ENCODE measurements around the gene BMP6.

Gene BMP6

DNA sequence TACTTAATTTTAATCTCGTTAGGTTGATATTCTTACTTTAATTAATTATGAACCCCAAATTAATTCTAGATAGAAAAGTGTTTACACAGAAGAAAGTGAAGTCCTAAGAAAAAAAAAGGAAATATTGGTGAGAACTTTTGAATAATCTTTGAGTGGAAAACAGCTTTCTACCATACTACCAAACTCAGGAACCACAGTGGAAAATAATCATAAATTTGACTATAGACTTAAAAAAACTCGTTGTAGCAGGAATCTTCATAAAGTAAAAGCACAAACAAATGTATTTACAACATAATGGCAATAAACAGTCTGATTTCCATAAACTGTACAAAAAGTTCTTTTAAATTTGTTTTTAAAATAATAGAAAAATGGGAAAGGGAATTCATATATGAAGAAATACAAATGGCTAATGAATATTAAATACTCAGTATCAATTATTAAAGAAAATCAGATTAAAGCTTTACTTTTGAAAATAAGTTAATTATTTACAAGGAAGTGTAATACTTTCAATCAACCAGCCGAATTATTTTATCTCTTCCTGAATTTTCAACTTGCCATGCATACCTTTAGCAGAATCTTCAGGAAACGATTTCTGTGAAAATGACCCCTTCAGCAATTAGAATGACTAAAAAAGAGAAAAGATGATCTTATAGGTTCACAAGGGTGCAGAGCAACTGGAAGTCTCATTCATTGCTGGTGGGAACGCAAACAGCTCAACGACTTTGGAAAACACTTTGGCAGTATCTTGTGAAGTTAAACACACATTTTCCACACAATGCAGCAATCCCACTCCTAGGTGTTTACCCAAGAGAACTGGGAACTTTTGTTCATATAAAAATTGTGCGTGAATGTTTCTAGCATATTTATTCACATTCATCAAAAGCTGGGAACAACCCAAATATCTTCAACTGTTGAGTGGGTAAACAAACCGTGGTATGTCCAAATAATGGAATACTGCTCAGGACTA lies 38.5 kb upstream of the BMP6 start:
- DNase-seq (ENCODE audit: low read depth) = no peak
- TF ChIP-seq, protein P1, sequence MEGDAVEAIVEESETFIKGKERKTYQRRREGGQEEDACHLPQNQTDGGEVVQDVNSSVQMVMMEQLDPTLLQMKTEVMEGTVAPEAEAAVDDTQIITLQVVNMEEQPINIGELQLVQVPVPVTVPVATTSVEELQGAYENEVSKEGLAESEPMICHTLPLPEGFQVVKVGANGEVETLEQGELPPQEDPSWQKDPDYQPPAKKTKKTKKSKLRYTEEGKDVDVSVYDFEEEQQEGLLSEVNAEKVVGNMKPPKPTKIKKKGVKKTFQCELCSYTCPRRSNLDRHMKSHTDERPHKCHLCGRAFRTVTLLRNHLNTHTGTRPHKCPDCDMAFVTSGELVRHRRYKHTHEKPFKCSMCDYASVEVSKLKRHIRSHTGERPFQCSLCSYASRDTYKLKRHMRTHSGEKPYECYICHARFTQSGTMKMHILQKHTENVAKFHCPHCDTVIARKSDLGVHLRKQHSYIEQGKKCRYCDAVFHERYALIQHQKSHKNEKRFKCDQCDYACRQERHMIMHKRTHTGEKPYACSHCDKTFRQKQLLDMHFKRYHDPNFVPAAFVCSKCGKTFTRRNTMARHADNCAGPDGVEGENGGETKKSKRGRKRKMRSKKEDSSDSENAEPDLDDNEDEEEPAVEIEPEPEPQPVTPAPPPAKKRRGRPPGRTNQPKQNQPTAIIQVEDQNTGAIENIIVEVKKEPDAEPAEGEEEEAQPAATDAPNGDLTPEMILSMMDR (IDR thresholded peaks at IDR 0.05; ENCODE audit: low read length, missing control alignments) = no peak

DNA sequence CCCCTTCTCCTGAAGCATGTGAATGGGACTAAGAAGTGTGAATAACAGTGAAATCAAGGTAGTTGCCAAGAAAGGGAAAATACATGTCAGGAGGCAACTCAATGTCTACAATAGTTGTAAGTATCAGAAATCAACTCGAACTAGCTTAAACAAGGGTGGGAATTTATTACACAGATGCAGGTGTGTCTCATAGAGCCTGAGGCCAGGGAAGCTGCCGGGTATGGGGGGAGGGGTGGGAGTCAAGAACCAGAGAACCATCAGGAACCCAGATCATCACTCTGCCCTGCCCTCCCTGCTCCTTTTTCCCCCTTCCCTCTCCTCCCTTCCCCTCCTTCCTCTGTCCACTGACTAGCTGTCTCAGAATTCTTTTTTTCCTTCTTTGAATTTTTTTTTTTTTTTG lies 34.9 kb upstream of the BMP6 start:
- TF ChIP-seq, protein P1 (IDR thresholded peaks at IDR 0.05; ENCODE audit: low read length, missing control alignments) = no peak
- H3K4me3 ChIP-seq (replicated peaks; ENCODE audit: low read depth, low read length) = no peak overlapping the region
- DNase-seq (ENCODE audit: low read depth) = no peak

More for the DNA sequence above, 38.5 kb upstream of the BMP6 start:
- H3K4me3 ChIP-seq (replicated peaks; ENCODE audit: low read depth, low read length) = no peak overlapping the region

DNA sequence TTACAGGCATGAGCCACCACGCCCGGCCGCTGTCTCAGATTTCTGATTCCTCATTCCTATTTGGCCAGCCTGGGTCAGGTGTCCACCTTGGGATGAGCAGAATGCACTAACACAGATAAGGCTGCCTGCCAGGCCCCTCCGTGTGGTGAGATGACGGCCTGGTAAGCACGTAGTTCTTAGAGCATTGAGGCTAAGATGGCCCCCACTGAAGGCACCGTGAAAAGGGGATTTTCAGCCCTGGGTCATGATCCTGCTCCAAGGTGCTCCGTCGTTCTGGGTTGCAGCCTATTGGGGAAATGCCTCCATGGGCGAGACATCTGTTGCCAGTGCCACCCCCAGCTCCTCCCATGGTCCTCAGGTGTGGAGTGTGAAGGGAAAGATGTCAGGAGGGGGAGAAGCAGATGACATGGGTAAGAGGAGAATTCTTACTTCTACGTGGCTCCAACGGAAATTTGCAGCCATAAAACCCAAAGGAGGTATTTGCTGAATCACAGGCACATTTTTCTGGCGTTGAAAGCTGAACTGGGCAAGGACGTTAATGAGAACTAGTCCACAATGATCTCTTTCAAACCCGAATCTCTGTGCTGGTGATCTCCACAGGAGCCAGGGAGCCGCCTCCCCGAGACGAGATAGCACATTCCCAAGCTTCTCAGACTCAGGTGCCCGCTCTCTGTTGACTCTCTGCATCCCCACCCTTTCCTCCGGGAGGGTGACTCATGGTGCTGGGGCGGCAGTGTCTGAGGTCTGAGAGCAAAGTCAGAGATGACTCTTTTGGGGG lies 34.0 kb upstream of the BMP6 start:
- DNase-seq (ENCODE audit: low read depth) = peak; percentile 44
- TF ChIP-seq, protein P1 (IDR thresholded peaks at IDR 0.05; ENCODE audit: low read length, missing control alignments) = no peak
- peak overlapping the region; percentile 27 for H3K4me3 ChIP-seq (replicated peaks; ENCODE audit: low read depth, low read length)

DNA sequence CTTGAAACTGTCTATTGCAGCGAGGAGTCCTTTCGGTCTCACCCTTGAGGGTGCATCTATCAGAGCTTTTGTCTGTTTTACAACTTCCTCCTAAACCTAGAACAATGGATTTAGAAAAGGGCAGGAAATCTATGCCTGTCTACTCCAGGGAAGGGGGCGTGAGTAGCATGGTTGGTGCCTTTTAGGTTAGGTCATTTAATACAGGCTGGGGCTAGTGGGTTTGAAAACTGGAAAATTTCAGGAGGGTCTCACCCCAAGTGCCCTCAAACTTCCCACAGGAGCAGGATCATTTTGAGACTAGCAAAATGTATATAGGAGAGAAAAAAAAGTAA lies 33.5 kb upstream of the BMP6 start:
- DNase-seq (ENCODE audit: low read depth) = no peak
- TF ChIP-seq, protein P1 (IDR thresholded peaks at IDR 0.05; ENCODE audit: low read length, missing control alignments) = no peak
- peak overlapping the region; percentile 27 for H3K4me3 ChIP-seq (replicated peaks; ENCODE audit: low read depth, low read length)

DNA sequence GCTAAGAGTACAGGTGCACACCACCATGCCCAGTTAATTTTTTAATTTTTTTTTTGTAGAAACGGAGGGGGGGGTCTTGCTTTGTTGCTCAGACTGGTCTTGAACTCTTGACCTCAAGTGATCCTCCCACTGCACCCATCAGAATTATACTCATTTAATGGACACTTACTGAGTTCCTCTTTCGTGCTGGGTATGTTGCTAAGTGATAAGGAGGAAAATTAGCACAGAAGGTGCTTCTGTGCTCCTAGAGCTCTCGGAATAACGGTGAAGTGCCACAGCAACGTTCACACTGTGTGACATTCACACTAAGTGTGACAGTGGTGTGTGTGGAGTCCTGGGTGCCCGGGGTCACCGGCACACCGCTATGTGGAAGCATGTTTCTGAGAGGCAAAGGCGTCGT lies 32.1 kb upstream of the BMP6 start:
- H3K4me3 ChIP-seq (replicated peaks; ENCODE audit: low read depth, low read length) = no peak overlapping the region
- no peak for DNase-seq (ENCODE audit: low read depth)
- TF ChIP-seq, protein P1 (IDR thresholded peaks at IDR 0.05; ENCODE audit: low read length, missing control alignments) = no peak

DNA sequence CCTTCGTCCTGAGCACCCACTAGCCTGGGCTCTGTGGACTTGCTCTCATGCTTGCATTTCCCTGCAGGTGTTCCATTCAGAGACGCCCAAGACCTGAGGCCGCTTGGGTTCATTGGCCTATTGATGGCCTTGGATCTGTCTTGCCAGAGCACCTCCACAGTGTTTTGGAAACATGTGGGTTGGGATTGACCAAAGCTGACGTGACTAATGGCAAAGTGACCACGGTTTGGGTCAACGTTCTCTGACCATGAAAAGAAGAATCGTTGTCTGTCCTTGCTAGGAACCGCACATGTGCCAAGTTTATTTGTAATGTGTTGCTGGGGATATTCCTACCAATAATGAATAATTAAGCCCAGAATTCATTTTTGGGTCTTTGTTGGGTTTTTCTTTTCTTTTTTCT lies 29.8 kb upstream of the BMP6 start:
- no peak for DNase-seq (ENCODE audit: low read depth)
- TF ChIP-seq, protein P1 (IDR thresholded peaks at IDR 0.05; ENCODE audit: low read length, missing control alignments) = no peak
- no peak overlapping the region for H3K4me3 ChIP-seq (replicated peaks; ENCODE audit: low read depth, low read length)

Measured in fibroblast of pulmonary artery (primary cell).